ENCODE results near the gene VSTM4. TPM values are rescaled to one million over a fixed set of nuclear protein-coding genes. Genes with fewer than 3 reads are reported as not detected.

VSTM4 gene
- total RNA-seq, 1 donor from 2014 or later = 2.7 TPM

- ATAC-seq (no peak), DNase-seq (ENCODE audit: low spot score) (no peak)
Measured at GRCh38 chr10:49118430-49119074, 3.2 kb upstream of the VSTM4 start.

GRCh38 chr10:49117376-49118070 is 2.2 kb upstream of the VSTM4 start:
- DNase-seq (ENCODE audit: low spot score) (no peak), ATAC-seq (peak; percentile 21)

GRCh38 chr10:49116509-49117375 is 1.4 kb upstream of the VSTM4 start:
- DNase-seq (ENCODE audit: low spot score) (no peak), ATAC-seq (peak; percentile 77)

- DNase-seq (ENCODE audit: low spot score) (no peak), ATAC-seq (no peak)
Measured at GRCh38 chr10:49115796-49116508, 630 bp upstream of the VSTM4 start.

GRCh38 chr10:49114718-49115014 is 656 bp downstream of the VSTM4 start:
- DNase-seq (ENCODE audit: low spot score) (no peak), ATAC-seq (no peak)

GRCh38 chr10:49113741-49114141 is 1.6 kb downstream of the VSTM4 start:
- DNase-seq (ENCODE audit: low spot score) (no peak), ATAC-seq (no peak)

GRCh38 chr10:49112851-49113250 is 2.5 kb downstream of the VSTM4 start:
- DNase-seq (ENCODE audit: low spot score) = no peak
- no peak for ATAC-seq

- ATAC-seq (no peak), DNase-seq (ENCODE audit: low spot score) (no peak)
Measured at GRCh38 chr10:49112098-49112497, 3.2 kb downstream of the VSTM4 start.

- ATAC-seq = no peak
Measured at GRCh38 chr10:49111320-49111698, 4.0 kb downstream of the VSTM4 start.

GRCh38 chr10:49110684-49111319 is 4.5 kb downstream of the VSTM4 start:
- no peak for ATAC-seq
- DNase-seq (ENCODE audit: low spot score) = no peak

More at GRCh38 chr10:49111320-49111698, 4.0 kb downstream of the VSTM4 start:
- no peak for DNase-seq (ENCODE audit: low spot score)

- DNase-seq (ENCODE audit: low spot score) (no peak), ATAC-seq (no peak)
Measured at GRCh38 chr10:49109669-49110340, 5.5 kb downstream of the VSTM4 start.

GRCh38 chr10:49108656-49109055 is 6.7 kb downstream of the VSTM4 start:
- no peak for ATAC-seq
- no peak for DNase-seq (ENCODE audit: low spot score)

GRCh38 chr10:49107887-49108267 is 7.4 kb downstream of the VSTM4 start:
- ATAC-seq (no peak), DNase-seq (ENCODE audit: low spot score) (no peak)

- ATAC-seq = peak; percentile 93
- DNase-seq (ENCODE audit: low spot score) = peak; percentile 75
Measured at GRCh38 chr10:49107111-49107886, 8.0 kb downstream of the VSTM4 start.

- DNase-seq (ENCODE audit: low spot score) (no peak), ATAC-seq (peak; percentile 34)
Measured at GRCh38 chr10:49106451-49106850, 8.9 kb downstream of the VSTM4 start.

- DNase-seq (ENCODE audit: low spot score) (no peak), ATAC-seq (no peak)
Measured at GRCh38 chr10:49105076-49105475, 10.2 kb downstream of the VSTM4 start.

GRCh38 chr10:49104323-49104722 is 11.0 kb downstream of the VSTM4 start:
- no peak for ATAC-seq
- no peak for DNase-seq (ENCODE audit: low spot score)

- no peak for ATAC-seq
- no peak for DNase-seq (ENCODE audit: low spot score)
Measured at GRCh38 chr10:49103761-49104160, 11.6 kb downstream of the VSTM4 start.

- ATAC-seq = no peak
- DNase-seq (ENCODE audit: low spot score) = no peak
Measured at GRCh38 chr10:49099046-49099445, 16.3 kb downstream of the VSTM4 start.
